Hematopoietic multipotent progenitor cell treated with erythropoietin and hydrocortisone succinate and interleukin-3 and kit ligand, for 6 days (in vitro differentiated cells): Measurements from ENCODE around the gene LGALS9C.
"Not testable (repeated sequence)": the region's sequence is repeated elsewhere in the genome, so short reads cannot be mapped to it uniquely, and the experiment has no call there.

Experiments used
- DNase-seq: peaks from one replicate; pipeline ENCODE4 v3.0.0-alpha.2; 2015

LGALS9C gene

GRCh38 chr17:18478977-18479595 is 2.5 kb downstream of the LGALS9C start:
- DNase-seq = not testable (repeated sequence)

GRCh38 chr17:18481775-18482174 is 5.2 kb downstream of the LGALS9C start:
- DNase-seq = not testable (repeated sequence)

- DNase-seq = not testable (repeated sequence)
Measured at GRCh38 chr17:18485936-18486464, 9.4 kb downstream of the LGALS9C start.

- not testable (repeated sequence) for DNase-seq
Measured at GRCh38 chr17:18487633-18488032, 11.0 kb downstream of the LGALS9C start.

- DNase-seq = not testable (repeated sequence)
Measured at GRCh38 chr17:18488622-18489021, 12.0 kb downstream of the LGALS9C start.

GRCh38 chr17:18490016-18490415 is 13.4 kb downstream of the LGALS9C start:
- not testable (repeated sequence) for DNase-seq

GRCh38 chr17:18492712-18493480 is 16.3 kb downstream of the LGALS9C start:
- not testable (repeated sequence) for DNase-seq

GRCh38 chr17:18494250-18494768 is 17.7 kb downstream of the LGALS9C start:
- DNase-seq = not testable (repeated sequence)

- not testable (repeated sequence) for DNase-seq
Measured at GRCh38 chr17:18497044-18497443, 20.5 kb downstream of the LGALS9C start.

- DNase-seq = not testable (repeated sequence)
Measured at GRCh38 chr17:18499100-18499499, 22.5 kb downstream of the LGALS9C start.

GRCh38 chr17:18499756-18500155 is 23.2 kb downstream of the LGALS9C start:
- not testable (repeated sequence) for DNase-seq

GRCh38 chr17:18500281-18500680 is 23.7 kb downstream of the LGALS9C start:
- DNase-seq = not testable (repeated sequence)

GRCh38 chr17:18500816-18501215 is 24.2 kb downstream of the LGALS9C start:
- not testable (repeated sequence) for DNase-seq

GRCh38 chr17:18503221-18503620 is 26.6 kb downstream of the LGALS9C start:
- DNase-seq = not testable (repeated sequence)

GRCh38 chr17:18507729-18508128 is 31.1 kb downstream of the LGALS9C start:
- not testable (repeated sequence) for DNase-seq

GRCh38 chr17:18508667-18509066 is 32.1 kb downstream of the LGALS9C start:
- not testable (repeated sequence) for DNase-seq

GRCh38 chr17:18521100-18521499 is 44.5 kb downstream of the LGALS9C start:
- DNase-seq = not testable (repeated sequence)

GRCh38 chr17:18525015-18525414 is 48.4 kb downstream of the LGALS9C start:
- DNase-seq = not testable (repeated sequence)

GRCh38 chr17:18526168-18526800 is 49.7 kb downstream of the LGALS9C start:
- DNase-seq = not testable (repeated sequence)

- not testable (repeated sequence) for DNase-seq
Measured at GRCh38 chr17:18527354-18527753, 50.8 kb downstream of the LGALS9C start.

- DNase-seq = not testable (repeated sequence)
Measured at GRCh38 chr17:18528435-18528834, 51.8 kb downstream of the LGALS9C start.

GRCh38 chr17:18528899-18529500 is 52.4 kb downstream of the LGALS9C start:
- not testable (repeated sequence) for DNase-seq

- DNase-seq = not testable (repeated sequence)
Measured at GRCh38 chr17:18530405-18530804, 53.8 kb downstream of the LGALS9C start.
